ENCODE measurements around the gene MYOCOS.

MYOCOS gene

DNA sequence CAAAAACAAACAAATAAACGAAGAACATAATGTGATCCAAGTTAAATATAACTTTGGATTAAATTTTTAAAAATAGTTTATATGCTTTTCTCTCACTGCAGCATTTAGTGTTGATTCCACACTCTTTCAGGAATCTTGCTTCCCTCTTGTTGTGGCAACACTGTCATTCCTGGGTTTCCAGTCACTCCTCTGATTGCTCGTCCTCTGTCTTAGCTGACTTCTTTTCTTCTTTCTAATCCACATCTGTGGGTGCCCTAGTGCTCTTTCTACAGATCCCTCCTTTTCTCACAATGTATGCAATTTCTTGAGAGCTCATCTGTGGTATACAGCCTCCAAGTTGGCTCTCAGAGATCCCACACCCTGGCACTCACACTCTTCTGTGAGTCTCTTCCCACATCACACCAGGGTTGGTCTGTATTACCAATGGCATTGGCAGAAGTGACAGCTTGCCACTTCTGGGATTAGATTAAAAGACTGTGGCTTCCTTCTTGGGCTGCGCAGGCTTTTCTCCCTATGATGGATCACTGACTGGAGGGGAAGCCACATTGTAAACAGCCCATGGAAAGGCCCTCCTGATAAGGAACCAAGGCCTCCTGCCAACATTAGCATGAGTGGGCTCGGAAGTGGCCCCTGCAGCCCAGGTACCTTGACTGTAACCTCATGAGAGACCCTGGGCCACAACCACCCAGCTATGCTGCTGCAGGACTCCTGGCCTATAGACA is 42.0 kb downstream of the MYOCOS start:
- DNase-seq: no peak

DNA sequence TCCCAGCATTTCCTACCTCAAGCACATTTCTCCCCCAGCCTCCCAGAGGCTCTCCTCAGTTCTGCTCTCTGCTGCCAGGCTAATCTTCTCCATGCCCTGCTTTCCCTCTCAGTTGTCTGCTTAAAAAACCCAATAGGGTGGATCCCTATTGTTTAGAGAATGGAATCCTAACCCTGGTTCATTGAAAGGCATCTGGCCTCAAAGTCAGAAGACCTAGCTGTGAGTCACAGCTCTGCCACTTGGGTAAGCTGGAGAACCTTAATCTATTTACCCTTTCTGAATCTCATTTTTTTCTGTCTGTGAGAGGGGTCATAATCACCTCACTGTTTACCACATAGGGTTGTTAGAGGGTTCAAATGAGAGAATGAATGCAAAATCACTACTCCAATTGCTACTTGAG is 42.9 kb downstream of the MYOCOS start:
- DNase-seq: no peak

DNA sequence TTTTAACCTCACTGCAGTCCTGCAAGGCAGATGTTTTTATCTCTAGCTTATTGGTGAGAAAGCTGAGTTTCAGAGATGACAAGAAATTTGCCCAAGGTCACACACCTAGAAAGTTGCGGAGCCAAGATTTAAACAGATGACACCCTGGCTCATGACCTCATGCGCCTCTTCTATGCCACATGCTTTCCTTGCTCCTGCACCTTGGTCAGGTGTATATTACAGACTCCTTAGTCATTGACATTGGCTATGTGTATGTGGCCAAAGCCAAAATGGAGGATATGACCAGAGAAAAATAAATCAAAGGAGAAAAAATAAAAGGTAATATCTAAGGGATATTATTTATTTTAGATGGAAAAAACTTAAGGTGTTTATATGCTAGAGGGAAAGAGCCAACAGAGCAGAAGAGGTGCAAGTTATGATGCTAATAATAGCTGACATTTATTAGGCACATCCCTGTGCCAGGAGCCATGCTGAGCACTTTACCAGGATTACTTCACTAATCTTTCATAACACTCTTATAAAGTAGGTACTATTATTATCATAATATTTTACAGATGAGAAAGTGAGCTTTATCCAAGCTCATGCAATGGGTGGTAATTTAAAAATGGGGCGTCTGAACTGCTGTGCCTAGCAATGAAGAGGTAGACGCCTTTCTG is 44.2 kb downstream of the MYOCOS start:
- no peak for DNase-seq

DNA sequence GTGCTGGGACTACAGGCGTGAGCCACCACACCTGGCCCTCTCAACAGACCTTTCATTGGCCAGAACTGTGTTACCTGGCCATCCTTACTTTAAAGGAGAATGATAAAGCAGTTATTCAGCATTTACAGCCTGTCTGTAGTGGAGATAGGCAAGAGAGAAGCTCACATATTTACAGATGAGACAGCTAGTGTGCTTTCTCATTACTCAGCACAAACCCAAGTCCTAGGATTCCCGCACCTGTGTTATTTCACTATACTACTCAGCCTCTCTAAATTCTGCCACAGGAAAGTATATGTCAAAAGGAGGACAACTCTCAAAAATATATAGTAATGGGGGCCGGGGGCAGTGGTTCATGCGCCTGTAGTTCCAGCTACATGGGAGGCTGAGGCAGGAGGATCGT is 46.3 kb downstream of the MYOCOS start:
- no peak for DNase-seq

DNA sequence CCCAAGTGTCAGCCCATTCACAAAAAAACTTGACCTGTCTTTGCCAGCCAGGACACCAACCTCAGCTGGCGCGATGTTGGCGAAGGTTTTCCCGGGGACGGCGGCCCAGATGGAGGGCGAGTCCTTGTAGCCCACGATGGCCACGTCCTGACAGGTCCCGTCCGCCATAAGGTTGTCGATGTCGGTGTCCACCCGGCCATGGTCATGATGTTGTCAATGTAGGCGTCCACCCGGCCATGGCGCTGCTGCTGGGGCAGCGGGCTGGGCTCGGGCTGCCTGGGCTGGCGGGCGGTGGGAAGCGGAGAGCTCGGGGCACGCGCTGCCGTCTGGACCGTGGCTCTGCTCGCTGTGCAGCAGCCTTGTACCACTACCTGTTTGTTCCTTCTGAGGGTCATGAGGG is 48.7 kb downstream of the MYOCOS start:
- no peak for DNase-seq

DNA sequence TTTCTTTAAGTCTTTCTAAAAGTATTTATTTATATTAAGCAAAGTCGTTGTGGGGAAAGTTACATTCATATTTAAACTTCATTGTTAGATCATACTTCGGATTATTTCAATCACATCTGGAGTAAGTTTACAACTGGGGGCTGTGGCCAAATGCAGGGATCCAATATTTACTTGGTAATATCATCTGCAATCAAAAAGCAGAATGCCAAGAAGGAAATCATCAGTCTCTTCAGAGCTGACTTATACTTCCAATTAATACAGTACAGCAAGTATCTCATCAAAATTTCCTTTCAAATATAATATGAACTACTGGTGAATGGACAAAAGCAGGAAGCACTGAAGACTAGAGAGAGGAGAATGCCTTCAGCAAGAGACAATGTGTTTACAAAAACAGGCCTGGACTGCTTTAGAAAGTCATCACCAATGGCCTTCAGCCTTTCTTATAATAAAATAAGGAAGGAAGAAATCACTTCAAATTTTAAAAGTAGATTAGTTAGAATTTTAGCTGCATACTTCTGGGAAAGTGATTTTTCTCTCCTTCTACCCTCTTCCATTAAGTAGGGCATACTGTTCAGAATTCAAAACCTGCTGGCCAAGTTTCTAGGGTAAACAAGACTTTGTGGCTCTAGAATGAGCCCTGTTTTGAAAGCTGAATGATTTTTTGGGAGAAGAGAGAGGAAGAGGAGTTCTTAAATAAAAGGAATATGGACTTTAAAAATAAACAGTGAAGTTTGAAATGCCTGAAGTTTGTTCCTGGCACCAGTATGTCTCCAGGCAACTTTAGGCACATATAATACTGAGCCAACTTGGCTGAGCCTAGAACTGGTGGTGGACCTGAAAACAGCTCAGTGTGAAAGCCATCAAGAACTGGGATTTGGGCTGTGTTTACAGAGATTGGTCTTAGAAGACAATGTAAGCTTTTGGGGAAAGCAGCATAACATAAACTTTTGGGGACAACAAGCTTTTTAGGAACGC is 52.7 kb downstream of the MYOCOS start:
- no peak for DNase-seq

All from activated CD4-positive, alpha-beta T cell treated with anti-CD3 and anti-CD28 coated beads, Interleukin-2, amount 50 U/mL, for 4 hours (primary cell).